ENCODE measurements around the gene LAMTOR1.
A peak's percentile ranks its signal among the peaks of the same experiment; 100 is the strongest.
"Not testable (repeated sequence)": the region's sequence is repeated elsewhere in the genome, so short reads cannot be mapped to it uniquely, and the experiment has no call there.

The LAMTOR1 gene

DNA sequence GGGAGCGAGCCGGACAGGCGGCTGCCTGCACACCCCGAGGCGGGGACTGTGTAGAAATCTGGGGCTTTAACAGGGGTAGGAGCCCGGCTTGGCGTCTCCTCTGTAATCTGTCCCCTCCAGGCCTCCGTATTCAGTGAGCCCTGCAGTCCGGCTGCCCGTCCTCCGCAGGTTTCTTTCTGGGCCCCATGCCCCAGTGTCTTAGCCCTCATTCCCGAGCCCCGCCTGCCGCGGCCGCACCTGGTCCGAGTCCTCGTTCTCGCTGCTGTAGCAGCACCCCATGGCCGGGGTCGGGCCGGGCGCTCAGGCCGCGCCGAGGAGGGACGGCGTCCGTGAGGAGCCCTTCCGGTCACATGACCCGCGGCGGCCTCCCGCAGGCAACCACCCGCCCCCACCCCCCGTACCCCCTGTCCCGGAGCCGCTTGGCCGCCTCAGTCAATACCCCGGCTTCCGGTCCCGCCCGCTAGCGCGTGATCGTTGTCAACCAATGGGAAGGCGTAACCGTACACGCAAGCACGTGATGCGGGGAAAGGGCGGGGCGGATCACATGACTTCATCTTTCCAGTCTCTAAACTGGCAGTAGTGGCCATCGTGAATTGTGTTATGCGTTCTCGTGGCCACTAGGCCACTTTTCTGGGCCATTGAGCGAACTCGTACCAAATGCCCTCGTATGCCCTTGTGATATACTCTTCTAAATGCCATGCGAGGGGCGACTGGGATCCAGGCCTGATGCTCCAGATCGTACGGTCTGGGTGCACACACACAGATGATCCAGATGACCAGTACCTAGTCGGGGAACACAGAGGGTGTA lies at the start of gene LAMTOR1:
Gene LAMTOR1, minus strand, starts transcription at position 352 of the 808 bp plus-strand sequence. Its CDS starts 73 bp downstream, at position 279.
- DNase-seq (ENCODE audit: low read depth in 2 of 2), result peak; percentile 94 to 97

DNA sequence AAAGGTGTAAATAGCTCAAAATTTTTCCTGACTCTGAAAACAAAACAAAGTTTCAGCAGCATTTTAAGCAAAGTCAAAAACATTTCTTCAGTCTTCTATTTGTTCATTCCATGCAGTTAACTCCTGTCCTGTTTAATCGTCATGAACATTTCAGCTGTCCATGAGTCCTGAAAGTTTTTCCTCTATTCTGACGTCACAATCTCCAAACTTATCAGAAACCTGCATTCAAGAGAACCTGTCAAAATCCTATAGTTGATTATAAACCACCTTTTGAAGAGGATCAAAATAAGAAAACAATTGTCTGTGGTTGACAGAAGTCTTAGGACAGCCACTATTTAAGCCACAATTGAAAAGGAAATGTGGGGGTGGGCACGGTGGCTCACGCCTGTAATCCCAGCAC lies 47.8 kb upstream of the LAMTOR1 start:
- DNase-seq (ENCODE audit: low read depth in 2 of 2), result no peak

DNA sequence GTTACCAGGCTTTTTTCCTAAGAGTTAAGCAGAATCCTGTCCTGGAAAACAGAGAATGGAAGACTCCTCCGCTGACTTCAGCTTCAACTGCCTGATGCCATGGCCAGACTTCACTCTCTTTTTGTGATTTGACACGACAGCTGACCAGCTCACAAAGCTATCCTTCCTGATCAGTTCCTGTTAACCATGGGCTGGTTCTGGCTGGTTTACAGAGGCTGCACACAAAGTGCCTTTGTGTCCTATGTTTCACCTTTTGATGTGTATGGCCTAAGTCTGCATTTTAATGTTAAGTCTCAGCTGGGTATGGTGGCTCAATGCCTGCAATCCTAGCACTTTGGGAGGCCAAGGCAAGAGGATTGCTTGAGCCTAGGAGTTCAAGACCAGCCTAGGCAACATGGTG lies 43.5 kb upstream of the LAMTOR1 start:
- no peak for DNase-seq (ENCODE audit: low read depth in 2 of 2)

DNA sequence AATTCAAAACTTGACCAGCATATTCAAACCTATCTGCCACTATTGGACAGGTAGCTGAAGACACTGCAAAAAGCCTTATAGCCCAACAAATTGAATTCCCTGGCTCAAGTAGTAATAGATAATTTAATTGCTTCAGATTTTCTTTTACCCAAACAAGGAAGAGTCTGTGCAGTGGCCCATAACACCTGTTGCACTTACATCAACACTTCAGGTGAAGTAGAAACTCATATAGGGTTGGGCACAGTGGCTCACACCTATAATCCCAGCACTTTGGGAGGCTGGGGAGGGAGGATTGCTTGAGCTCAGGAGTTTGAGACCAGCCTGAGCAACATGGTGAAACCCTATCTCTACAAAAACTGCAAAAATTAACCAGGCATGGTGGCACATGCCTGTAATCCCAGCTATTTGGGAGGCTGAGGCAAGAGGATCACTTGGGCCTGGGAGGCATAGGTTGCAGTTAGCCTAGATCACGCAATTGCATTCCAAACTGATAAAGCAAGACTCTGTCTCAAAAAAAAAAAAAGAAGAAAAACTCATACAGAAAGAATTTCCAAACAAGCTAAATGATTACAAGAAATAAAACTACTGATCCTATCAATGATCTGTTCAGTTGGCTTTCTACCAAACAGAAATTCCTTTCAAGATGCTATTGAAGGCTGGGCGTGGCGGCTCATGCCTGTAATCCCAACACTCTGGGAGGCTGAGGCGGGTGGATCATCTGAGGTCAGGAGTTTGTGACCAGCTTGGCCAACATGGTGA lies 41.9 kb upstream of the LAMTOR1 start:
- DNase-seq (ENCODE audit: low read depth in 2 of 2), result no peak

DNA sequence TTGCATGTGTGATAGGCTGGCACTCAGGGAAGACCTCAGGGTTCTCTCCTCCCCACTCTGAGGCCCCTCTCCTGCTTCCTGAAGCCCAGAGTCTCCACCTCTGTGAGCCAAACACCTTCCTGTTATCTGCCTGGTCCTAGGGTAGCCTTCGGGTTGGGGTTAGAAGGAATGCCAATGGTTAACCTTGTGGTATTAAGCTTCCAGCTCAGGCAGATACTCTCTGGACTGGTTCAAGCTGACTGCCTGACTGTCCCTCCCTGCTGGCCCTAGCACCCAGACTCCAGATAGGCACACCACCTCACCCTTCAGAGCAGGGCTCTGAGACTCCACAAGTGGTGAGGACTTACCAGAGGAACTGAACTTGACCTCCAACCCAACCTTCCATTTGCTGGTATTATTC lies 39.4 kb upstream of the LAMTOR1 start:
- DNase-seq (ENCODE audit: low read depth in 2 of 2), result not testable (repeated sequence)

DNA sequence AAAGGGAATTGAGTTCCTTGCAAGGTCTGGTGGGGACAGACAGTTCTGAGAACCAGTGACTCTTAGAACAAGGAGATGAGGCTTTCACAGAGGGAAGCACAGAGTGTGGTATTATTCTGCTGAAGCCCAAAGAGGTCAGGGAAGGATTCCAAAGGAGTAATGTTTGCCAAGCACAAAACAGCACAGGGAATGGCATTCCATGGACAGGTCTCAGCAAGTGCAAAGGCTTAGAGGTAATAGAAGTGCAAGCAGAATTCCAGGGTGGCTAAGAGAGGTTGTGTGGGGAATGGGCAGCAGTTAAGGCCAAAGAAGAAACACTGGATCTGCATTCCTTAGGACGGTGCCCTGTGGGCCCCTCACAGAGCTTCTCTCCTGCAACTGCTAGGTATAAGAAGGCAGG lies 39.0 kb upstream of the LAMTOR1 start:
- not testable (repeated sequence) for DNase-seq (ENCODE audit: low read depth in 2 of 2)

DNA sequence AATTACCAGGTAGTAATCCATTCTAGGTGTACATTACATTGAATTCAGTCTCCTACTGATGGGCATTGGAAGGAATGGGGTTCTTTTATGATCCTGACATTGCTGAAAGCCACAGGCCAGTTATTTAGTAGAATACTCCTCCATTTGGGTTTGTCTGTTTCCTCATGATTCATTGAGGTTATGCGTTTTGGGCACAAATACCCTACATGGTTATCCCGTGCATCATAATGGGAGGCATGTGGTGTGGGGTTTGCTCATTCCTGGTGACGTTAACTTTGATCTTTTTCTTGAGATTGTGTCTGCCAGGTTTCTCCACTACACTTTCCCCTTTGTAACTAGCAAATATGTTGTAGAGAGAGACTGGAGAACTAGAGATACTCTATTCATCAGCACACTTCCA lies 38.0 kb upstream of the LAMTOR1 start:
- DNase-seq (ENCODE audit: low read depth in 2 of 2), result no peak

DNA sequence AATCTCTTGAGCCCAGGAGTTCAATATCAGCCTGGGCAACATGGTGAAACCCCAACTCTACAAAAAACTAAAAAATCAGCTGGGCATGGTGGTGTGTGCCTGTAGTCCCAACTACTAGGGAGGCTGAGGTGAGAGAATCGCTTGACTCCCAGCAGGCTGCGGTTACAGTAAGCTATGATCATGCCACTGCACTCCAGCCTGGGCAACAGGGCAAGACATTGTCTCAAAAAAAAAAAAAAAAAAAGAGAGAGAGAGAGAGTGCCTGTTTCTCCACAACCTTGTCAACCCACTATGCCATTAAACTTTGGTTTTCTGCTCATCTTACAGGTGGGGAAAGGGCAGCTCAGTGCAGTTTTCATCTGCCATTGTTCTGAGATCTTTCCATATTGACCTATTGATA lies 37.6 kb upstream of the LAMTOR1 start:
- no peak for DNase-seq (ENCODE audit: low read depth in 2 of 2)

DNA sequence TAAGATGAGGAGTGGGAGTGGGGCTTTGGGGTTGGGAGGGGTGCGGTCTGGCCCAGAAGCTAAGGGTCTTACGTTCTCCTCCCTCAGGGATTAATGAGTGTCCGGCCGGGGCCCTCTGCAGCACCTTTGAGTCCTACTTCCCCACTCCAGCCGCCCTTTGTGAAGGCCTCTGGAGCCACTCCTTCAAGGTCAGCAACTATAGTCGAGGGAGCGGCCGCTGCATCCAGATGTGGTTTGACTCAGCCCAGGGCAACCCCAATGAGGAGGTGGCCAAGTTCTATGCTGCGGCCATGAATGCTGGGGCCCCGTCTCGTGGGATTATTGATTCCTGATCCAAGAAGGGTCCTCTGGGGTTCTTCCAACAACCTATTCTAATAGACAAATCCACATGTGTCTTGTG lies 36.4 kb upstream of the LAMTOR1 start:
- no peak for DNase-seq (ENCODE audit: low read depth in 2 of 2)

DNA sequence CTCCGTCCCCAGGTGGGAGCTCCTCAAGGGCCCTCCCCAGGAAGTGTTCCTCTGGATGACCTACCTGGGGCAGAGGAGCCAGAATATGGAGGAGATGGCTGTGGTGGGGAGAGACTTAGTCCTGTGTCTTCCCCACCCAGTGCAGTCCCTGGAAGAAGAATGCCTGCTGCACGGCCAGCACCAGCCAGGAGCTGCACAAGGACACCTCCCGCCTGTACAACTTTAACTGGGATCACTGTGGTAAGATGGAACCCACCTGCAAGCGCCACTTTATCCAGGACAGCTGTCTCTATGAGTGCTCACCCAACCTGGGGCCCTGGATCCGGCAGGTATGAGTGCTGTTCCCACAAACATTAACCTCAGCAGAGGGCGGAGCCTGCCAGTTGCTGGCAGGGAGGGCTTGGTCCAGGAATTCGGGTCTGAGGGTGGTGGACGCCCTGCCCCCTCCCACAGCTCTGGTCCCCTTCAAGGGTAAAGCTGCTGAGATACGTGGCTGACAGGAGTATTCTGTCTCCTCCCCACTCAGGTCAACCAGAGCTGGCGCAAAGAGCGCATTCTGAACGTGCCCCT lies 35.8 kb upstream of the LAMTOR1 start:
- DNase-seq (ENCODE audit: low read depth in 2 of 2), result no peak

DNA sequence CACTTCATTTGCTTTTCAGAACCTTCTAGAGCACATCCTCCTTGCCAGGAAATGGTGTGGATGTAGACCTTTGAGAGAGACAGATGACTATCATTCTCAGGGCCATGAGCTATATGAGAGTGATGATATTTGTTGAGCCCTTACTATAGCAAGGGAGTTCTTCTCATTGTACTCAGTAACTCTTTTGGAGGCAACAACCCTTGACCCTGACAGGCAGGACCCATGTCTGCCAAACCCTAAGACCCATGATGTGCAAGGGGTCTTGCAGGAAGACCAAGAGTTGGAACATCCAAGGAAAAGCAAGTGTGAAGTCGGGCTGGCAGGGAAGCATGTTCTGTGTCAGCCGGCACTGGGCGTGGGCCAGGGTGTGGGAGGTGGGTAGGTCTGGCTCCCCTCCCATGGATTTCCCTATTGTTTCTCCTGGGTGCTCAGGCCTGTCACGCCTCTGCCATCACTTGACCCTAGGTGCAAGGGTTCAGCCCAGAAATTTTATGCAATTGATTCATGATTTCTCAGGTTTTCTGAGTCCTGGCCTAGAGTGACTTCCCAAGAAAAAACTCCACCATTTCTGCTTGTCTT lies 33.7 kb upstream of the LAMTOR1 start:
- no peak for DNase-seq (ENCODE audit: low read depth in 2 of 2)

DNA sequence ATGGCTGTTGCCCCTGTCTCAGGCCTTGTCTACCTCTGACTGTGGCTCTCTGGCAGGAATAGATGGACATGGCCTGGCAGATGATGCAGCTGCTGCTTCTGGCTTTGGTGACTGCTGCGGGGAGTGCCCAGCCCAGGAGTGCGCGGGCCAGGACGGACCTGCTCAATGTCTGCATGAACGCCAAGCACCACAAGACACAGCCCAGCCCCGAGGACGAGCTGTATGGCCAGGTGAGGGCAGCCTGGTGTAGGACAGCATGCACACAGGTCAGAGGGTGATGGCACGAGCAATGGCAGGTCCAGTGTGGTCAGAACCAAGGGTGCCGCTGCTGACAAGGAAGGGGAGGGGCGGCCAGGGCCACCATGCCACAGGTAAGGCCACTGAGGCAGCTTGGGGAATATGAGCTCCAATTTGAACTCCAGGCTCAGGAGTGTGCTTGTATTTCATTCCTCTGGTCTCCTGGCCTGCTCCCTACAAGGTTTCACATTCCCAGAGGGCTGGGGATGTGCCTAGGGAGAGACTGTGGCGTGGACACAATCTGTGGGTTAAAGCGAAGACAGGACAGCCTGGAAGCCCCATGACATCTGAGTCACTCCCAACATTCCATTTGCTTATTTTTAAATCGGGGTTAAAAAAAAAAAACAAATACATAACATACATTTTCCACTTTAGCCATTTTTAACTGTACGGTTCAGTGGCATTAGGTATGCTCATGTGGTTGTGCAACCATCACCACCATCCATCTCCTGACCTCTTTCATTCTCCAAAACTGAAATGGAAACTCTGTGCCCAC lies 33.0 kb upstream of the LAMTOR1 start:
- DNase-seq (ENCODE audit: low read depth in 2 of 2), result no peak

DNA sequence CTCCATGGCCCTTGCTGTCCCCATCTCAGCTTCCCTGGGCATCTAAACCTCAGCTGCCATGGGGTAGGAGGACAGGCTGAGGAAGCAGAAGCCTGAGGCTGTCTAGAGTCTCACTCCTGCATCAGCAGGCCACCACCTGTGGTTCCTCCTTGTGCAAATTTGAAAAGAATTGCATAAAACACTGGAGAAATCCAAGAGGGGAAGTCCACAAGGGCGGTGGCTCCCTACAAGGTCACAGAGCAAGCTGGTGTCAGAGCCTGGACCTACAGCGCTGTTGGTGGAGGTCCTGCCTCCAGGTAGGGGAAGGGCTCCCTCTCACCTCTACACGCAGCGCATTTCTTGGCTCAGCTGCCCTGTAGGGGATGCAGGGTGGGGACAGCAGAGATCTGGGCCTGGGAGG lies 32.4 kb upstream of the LAMTOR1 start, which contains the start of gene FOLR3:
Gene FOLR3, plus strand, starts transcription at position 253 of the 400 bp plus-strand sequence. CDS start 228 bp downstream, outside the sequence.
- not testable (repeated sequence) for DNase-seq (ENCODE audit: low read depth in 2 of 2)

DNA sequence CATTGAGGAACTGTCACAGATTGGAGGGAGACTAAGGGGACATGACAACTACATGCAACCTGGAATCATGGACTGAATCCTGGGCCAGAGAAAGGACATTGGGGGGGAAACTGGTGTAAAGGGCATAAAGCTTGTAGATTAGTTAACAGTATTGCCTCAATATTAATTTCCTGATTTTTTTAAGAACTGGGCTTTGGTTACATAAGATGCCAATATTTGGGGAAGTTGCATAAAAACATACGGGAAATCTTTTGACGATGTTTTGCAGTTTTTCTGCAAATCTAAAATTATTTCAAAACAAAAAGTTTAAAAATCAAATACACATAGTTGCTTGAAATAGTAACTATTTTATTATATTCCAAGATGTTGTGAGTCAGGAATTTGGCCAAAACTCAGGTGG lies 29.5 kb upstream of the LAMTOR1 start:
- DNase-seq (ENCODE audit: low read depth in 2 of 2), result no peak

DNA sequence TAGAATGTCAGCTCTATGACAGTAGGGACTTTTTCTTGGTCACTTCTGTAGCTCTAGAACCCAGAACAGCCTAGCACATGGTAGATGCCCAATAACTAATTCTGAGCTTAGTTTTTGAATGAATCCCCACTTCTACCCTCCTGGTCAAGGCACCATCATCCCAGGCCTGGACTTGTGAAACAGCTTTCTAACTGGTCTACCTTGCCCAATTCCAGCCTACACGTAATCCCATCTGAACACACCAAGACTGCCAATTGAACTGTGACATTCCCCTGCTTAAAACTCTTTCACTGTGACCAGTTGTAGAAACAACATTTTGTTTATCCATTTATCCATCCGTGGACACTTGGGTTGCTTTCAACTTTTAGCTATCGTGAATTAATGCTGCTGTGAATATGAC lies 26.3 kb upstream of the LAMTOR1 start:
- no peak for DNase-seq (ENCODE audit: low read depth in 2 of 2)

DNA sequence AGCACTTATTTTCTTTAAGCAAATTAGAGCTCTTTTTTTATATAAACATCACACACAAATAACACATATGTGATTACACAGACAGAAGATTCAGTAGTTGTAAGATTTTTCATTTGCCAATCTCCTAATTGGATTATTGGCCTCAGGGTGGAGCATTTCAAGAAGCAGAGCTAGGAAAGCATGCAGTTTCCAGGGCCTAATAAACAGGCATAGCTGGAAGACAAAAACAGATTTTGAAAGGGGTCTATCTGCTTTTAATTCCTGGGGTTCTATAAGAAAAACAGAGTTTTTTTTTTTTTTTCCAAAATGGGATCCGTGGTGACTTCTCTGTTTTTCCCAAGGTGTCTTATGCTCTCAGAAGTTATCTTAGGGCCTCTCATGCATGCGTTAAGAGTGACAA lies 24.8 kb upstream of the LAMTOR1 start:
- no peak for DNase-seq (ENCODE audit: low read depth in 2 of 2)

DNA sequence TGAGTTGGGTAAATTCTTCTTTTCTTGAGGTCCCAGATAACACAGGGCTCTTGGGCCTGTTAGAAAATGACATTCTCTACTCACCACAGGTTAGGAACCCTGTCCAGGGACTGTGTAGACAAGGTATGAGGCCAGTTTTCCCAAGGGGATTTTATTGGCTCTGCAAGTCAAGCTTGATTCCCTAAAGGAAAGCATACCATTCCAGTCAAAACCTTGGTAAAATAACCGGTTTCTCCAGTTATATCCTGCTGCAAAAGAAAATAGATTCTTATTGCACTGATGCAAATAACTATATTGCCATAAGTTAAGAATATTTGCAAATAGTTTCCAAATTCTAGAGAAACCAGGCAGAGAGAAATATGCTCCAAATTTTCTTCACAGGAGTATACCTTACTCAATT lies 22.9 kb upstream of the LAMTOR1 start:
- no peak for DNase-seq (ENCODE audit: low read depth in 2 of 2)

DNA sequence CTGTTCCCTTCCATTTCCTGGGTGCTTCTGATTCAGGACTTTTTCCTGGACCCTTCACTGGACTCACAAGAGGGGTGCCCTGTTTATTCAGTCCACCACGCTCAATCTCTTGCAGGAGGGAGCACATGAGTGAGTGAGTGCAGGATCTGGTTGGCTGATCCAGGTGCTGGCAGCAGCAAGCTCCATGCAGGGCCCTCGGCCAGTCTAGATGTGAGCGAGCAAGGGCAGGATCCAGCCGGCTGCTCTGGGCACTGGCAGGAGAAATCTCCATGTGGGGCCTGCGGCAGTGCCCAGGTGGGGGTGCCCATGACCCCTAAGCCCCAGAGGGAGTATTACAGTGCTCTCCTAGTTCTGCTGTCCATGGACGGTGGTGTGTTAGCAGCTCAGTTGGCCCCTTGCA lies 20.9 kb upstream of the LAMTOR1 start:
- no peak for DNase-seq (ENCODE audit: low read depth in 2 of 2)

DNA sequence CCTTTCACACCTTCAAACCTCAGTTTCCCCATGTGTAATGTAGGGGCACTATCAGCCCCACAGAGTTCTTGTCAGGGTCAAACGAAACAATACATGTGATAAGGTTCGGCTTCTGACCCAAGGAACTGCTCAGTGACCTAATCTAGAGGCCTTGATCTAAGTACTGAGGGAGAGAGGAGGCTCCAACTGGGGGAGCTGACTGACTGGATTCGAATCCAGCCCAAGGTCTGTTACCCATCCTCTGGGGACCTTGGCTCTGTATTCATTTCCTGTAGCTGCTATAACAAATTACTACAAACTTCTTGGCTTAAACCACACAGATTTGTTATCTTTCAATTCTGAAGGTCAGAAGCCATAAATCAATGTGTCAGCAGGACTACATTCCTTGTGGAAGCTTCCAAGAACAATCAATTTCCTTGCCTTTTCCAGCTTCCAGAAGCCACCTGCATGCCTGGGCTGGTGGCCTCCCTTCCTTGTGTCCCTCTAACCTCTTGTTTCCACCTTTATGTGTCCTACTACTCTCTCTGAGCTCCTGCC lies 20.1 kb upstream of the LAMTOR1 start:
- DNase-seq (ENCODE audit: low read depth in 2 of 2), result no peak

DNA sequence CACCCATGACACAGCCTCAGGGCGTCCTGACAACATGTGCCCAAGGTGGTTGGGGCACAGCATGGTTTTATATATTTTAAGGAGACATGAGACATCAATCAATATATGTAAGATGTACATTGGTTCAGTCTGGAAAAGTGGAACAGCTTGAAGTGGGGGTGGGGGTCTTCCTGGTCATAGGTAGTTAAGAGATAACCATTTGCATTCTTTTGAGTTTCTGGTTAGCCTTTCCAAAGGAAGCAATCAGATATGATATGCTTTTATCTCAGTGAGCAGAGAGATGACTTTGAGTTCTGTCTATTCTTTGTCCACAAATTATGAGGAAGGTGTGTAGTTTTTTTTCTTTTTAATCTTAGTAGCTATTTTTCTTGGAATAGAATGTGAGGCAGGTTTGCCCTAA lies 19.5 kb upstream of the LAMTOR1 start:
- no peak for DNase-seq (ENCODE audit: low read depth in 2 of 2)

DNA sequence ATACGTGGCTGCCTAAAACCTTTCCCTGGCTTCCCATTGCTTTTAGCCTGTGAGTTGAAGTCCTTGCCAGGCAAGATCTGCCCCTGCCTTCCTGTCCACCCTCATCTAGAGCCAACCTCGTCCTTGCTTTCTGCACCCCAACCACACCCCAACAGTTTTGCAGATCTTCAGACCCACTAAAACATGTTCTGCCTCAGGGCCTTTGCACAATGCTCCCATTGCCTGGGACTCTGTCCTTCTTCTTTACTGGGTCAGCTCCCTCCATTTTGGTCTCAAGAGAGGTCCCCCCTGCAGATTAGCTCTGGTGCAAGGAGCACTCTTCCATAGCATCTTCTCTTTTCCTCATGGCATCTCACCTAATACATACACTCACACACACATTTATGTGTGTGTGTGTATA lies 17.8 kb upstream of the LAMTOR1 start:
- no peak for DNase-seq (ENCODE audit: low read depth in 2 of 2)

Measured in stimulated activated CD8-positive, alpha-beta memory T cell treated with anti-CD3 and anti-CD28 coated beads, Interleukin-7, amount 100 ng/mL, for 1 hour (primary cell).